Measurements from ENCODE around the gene MYO16.

The MYO16 gene

GRCh38 chr13:108923386-108924047 lies 294.1 kb downstream of the MYO16 start:
- in situ Hi-C loops (cut with HindIII; ENCODE audit: low sequenced_read_pairs): no loop called here

GRCh38 chr13:108924134-108924533 lies 294.7 kb downstream of the MYO16 start:
- in situ Hi-C loops (cut with HindIII; ENCODE audit: low sequenced_read_pairs): no loop called here

DNA sequence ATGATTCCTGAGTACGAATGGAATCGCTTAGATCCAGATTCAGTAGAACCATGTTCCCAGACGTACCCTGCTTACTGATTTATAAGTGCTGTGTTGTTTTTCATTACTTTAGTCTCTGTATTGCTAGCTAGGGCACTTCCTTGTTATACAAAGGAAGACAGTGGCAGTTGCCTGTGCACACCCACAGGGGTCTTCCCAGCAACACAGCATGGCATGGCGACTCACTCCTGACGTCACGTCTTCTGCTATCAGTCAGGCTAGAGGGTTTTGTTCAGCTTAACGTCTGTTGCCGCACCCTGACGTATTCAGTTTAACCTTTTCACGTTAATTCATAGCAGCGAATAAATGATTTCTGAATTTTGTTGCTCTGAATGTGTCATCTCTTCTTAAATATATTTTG lies 295.1 kb downstream of the MYO16 start:
- in situ Hi-C loops (cut with HindIII; ENCODE audit: low sequenced_read_pairs): no loop called here

DNA sequence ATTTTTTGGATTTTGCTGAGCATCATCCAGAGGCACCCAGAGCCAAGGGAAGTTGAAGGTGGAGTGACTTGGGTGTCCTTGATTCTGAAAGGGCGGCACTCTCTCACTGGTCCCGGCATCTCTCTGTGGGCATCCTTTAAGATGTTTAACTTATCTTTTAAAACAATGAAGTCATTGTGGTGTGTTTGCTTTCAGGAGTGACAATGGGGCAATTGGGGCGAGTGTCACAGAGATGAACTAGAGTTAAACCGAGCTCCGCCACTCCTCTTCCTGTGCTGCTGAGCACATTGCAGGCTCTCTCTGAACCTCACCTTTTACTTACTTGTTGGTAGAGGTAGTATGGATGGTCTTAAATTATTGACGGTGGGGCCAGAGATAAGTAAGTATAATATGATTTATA lies 295.7 kb downstream of the MYO16 start:
- in situ Hi-C loops (cut with HindIII; ENCODE audit: low sequenced_read_pairs): no loop called here

DNA sequence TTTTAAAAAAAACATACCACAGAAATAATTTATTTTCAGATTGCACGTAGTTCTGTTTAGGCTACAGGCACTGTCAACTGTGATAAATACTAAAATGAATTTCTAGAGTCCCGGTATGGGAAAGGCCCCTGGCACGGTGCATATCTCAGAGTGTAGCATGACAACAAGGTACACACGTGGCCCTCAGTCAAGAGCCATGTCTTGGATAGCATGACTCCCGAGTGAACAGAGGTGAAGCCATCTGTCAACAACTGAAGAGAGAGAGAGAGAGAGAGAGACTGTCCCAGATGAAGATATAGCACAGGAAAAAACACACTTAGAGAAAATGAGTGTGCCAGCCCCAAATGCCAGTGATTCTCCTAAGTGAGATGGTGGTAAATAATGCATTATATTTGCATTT lies 297.5 kb downstream of the MYO16 start:
- in situ Hi-C loops (cut with HindIII; ENCODE audit: low sequenced_read_pairs): no loop called here

GRCh38 chr13:108927615-108928014 lies 298.2 kb downstream of the MYO16 start:
- in situ Hi-C loops (cut with HindIII; ENCODE audit: low sequenced_read_pairs): no loop called here

- in situ Hi-C loops (cut with HindIII; ENCODE audit: low sequenced_read_pairs): no loop called here
Measured at GRCh38 chr13:108929532-108930206, 300.3 kb downstream of the MYO16 start.

GRCh38 chr13:108932196-108932595 lies 302.8 kb downstream of the MYO16 start:
- in situ Hi-C loops (cut with HindIII; ENCODE audit: low sequenced_read_pairs): no loop called here

- in situ Hi-C loops (cut with HindIII; ENCODE audit: low sequenced_read_pairs): no loop called here
Measured at GRCh38 chr13:108933061-108933460, 303.6 kb downstream of the MYO16 start.

- in situ Hi-C loops (cut with HindIII; ENCODE audit: low sequenced_read_pairs): no loop called here
Measured at GRCh38 chr13:108938155-108938554, 308.7 kb downstream of the MYO16 start.

DNA sequence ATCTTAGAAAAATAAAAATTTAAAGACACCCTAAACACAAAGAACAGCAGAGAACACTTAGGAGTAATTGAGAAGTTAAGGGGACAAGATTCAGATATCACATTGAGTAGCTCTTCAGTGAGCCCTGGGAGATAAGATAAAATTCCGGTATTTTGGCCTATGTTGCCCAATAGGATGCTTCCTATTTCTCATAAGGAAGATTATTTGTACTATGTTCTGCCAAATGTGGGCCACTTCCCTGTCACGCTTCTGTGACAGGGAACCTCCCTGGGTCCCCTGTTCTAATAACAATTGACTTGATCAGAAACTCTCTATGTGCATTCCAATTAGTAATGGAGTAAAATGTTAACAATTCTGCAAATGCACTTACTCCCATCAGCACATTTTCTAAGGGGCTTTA lies 310.7 kb downstream of the MYO16 start:
- in situ Hi-C loops (cut with HindIII; ENCODE audit: low sequenced_read_pairs): no loop called here

DNA sequence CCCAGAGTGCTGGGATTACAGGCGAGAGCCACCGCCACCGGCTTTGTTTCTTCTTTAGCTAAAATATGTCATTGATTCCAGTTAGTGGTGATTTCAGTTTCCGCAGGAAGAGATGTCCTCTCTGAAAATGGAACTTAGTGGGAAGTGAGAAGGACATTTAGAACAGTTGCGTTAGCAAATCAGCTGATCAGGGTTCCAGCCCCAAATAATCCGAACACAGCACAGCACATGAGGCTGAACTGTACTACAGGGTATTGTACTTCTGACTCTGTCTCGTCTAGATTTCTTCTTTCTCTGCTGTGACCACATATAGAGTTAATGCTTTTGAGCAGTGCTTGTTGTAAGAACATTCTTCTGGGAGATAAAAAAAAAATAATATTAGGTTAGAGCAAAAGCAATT lies 314.4 kb downstream of the MYO16 start:
- in situ Hi-C loops (cut with HindIII; ENCODE audit: low sequenced_read_pairs): no loop called here

- in situ Hi-C loops (cut with HindIII; ENCODE audit: low sequenced_read_pairs): no loop called here
Measured at GRCh38 chr13:108944760-108945159, 315.3 kb downstream of the MYO16 start.

DNA sequence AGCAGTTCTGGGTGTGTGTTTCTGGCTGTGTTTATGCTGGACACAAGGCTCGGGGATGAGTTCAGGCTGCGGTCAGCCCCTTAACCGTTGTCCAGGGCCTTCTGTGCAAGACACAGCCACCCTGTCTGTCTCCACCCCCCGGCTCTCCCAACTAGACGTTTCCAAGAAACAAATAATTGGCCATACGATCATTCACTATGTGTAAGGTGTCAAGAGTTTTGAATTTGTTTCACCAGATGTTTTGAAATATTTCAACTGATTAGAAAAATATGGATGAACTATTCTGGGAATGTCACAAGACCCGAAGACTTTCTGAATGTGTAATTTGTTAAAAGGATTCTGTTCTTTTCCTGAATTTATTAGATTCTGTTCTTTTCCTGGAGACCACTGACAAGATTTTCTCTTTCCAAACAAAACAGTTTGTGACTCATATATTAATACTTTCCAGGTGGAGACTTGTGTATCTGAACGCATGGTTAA lies 318.2 kb downstream of the MYO16 start:
- in situ Hi-C loops (cut with HindIII; ENCODE audit: low sequenced_read_pairs): no loop called here

DNA sequence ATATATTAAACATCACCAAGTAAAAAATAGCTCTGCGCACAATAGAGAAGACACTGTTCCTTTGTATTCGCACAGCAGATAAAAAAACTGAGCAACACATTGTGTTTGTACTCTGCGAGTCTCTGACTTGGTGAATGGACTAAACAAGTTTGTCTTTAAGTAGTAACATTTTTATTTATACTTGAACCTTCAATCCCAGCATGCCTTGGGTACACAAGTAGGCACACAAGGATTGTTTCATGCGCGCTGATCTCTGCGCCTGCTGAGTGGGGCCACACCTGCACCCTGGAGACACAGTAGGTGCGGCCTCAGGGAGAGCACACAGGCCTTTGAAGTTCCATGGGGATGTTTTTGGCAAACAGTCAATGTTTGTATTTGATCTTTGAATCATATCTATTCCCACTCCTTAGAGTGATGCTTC lies 318.9 kb downstream of the MYO16 start:
- in situ Hi-C loops (cut with HindIII; ENCODE audit: low sequenced_read_pairs): no loop called here

DNA sequence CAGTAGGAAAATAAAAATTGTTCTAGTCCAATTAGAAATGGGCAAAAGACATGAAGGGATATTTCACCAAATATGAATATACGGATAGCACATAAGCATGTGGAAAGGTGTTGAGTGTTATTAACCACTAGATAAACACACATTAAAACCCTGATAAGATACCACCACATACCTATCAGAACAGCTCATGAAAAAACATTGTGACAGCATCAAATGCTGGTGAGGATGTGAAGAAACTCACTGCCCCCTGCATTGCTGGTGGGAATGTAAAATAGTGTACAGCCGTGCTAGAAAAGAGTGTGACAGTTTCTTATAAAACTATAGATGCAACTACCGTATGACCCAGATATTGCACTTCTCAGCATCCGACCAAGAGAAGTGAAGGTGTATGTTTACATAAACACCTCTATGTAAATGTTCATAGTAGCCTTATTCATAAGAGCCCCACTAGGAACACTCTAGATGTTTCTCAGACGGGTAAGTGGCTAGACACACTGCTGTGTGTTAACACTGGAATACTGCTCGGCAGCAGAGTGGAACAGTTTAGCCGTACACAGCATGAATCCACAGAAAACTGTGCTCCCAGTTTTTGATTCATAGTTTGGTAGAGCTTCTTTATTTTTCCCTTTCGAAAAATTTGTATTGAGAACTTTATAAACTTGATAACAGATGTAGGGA lies 321.1 kb downstream of the MYO16 start:
- in situ Hi-C loops (cut with HindIII; ENCODE audit: low sequenced_read_pairs): loop anchor here (5.0 kb wide), 1 partner anchor 1157 kb away; no protein-coding TSS in a partner anchor

DNA sequence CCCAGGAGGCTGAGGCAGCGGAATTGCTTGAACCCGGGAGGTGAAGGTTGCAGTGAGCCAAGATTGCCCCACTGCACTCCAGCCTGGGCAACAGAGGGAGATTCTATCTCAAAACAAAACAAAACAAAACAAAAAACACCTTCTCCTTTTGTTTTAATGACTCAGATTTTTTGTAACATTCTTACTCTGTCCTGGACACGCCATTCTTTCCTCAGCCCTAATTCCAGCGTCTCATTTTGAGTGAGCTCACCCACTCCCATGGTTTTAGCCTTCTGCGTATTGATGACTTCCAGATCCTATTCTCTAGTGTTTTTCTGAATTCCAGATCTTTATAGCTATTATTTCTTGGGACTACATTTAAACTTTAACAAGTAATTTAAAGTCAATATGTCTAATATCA lies 326.3 kb downstream of the MYO16 start:
- in situ Hi-C loops (cut with HindIII; ENCODE audit: low sequenced_read_pairs): no loop called here

- in situ Hi-C loops (cut with HindIII; ENCODE audit: low sequenced_read_pairs): no loop called here
Measured at GRCh38 chr13:108957369-108958012, 328.1 kb downstream of the MYO16 start.

- in situ Hi-C loops (cut with HindIII; ENCODE audit: low sequenced_read_pairs): no loop called here
Measured at GRCh38 chr13:108958013-108958376, 328.6 kb downstream of the MYO16 start.

- in situ Hi-C loops (cut with HindIII; ENCODE audit: low sequenced_read_pairs): no loop called here
Measured at GRCh38 chr13:108959234-108959633, 329.8 kb downstream of the MYO16 start.

DNA sequence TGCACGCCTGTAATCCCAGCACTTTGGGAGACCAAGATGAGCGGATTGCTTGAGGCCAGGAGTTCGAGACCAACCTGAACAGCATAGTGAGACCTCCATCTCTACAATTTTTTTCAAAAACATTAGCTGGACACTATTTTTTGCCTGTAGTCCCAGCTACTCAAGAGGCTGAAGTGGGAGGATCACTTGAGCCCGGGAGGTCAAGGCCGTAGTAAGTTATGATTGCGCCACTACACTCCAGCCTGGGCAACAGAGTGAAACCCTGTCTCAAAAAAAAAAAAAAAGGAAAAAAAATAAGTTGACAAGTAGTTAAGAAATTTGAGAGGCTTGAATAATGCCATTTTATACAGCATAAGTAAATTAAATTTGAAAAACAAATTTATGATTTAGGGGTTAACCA lies 330.6 kb downstream of the MYO16 start:
- in situ Hi-C loops (cut with HindIII; ENCODE audit: low sequenced_read_pairs): no loop called here
